ENCODE data around the gene IRF2BP1.

Gene IRF2BP1

DNA sequence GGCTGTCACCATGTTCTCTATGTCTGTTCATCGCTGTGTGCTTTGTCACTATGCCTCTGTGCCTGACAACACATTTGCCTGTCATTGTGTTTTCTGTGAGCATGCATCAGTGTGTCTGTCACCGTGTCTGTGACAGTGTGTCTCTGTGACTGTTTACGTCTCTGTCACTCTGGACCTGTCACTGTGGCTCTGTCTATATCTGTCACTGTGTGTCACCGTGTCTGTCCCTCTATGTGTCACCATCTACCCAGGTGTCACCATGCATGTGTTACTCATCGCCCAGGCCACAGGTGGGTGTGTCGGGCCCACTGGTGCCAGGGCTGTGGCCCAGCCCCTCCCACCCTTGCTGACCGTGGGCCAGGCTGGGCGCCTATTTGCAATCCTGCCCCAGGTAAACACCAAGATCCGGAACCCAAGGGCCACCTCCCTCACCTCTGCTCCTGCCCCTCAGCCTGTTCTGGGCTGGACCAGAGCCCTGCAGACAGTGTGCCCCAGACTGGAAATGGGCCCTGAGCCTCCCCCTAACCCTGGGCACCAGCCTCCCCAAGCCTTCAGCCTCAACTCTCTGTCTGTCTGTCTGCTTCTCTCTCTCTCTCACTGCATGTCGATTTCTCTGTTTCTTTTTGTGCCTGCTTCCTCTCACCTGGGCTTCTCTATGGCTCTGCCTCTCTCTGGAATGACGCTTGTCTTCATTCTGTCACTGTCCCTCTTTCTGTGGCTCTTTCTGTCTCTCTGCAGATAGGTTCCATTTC is 7.7 kb downstream of the IRF2BP1 start:
- H3K27ac ChIP-seq (ENCODE audit: insufficient read depth in 1 of 2, low read depth in 1 of 2, low read length in 2 of 2, poor library complexity in 1 of 2, severe bottlenecking in 2 of 2): no peak overlapping the region
- WGBS (ENCODE audit: insufficient coverage): 64% methylated on average over 11 of the region's 11 CpGs
- no peaks in the 10 kb centered on the region for H3K36me3 ChIP-seq (ENCODE audit: control insufficient read depth in 4 of 4, insufficient read depth in 4 of 4, low read length in 3 of 4)
- POLR2A ChIA-PET: interaction anchor here (0.5 kb wide), 1 partner anchor 14 kb away, joined by 3 read pairs; the partner anchor contains the start of gene FOXA3
- H3K9me3 ChIP-seq (ENCODE audit: control extremely low read depth in 1 of 5, control insufficient read depth in 4 of 5, insufficient read depth in 2 of 5, low read depth in 1 of 5, low read length in 4 of 5): no peaks in the 10 kb centered on the region
- peak in 2 of 3 donors; percentile 41 to 53 for DNase-seq
- H3K4me1 ChIP-seq (ENCODE audit: control extremely low read depth in 1 of 4, control insufficient read depth in 4 of 4, insufficient read depth in 4 of 4, low read length in 3 of 4): peaks cover 4 to 61% (median 57%) of the 10 kb centered on the region in 4 experiments
- CTCF ChIA-PET: interaction anchor here (10.4 kb wide), 1 partner anchor 11 kb away, joined by 132 read pairs; the partner anchor contains the start of genes FOXA3 and SYMPK
- peak overlapping the region in 1 of 7 experiments; percentile 33 for H3K4me3 ChIP-seq (ENCODE audit: control insufficient read depth in 1 of 7, extremely low read depth in 1 of 7, insufficient read depth in 4 of 7, low read depth in 2 of 7, low read length in 6 of 7)
- no peaks in the 10 kb centered on the region for H3K27me3 ChIP-seq (replicated peaks in 2 of 5; ENCODE audit: control insufficient read depth in 4 of 5, insufficient read depth in 5 of 5, low read length in 4 of 5)

DNA sequence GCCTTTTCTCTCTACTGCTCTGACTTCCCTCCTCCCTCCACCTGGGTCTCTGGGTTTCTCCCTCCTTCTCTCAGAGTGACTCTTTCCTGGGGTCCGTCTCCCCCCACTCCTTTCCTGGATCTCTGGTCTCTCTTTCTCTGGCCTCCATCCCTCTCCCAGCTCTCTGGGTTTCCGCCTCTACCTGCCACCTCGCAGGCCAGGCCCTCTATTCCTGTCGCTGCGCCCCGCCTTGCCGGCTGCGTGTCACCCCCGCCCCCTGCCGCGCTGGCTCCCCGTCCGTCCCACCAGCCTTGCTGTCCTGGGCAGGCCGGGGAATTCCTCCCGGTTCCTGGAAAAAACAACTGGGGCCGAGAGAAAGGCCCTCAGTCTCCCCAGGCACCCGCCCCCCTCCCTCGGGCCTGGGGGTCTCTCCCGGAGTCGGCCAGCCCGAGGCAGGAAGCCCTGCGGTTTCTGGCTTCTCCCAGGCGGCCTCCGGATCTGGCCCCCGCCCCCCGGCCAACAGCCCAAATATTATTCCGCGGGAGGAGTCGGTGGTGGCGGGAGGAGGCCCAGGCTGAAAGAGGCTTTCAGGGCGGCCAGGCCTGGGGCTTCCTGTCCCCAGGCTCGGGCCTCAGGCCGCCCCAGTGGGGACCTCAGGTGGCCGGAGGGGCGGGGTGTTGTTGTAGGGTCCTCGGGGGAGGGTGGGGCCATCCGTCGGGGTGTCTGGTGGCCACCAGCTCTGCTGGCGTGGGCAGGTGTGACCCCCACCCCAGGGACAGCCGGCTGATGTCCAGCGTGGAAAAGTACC is 9.3 kb downstream of the IRF2BP1 start:
- no peaks in the 10 kb centered on the region for H3K36me3 ChIP-seq (ENCODE audit: control insufficient read depth in 4 of 4, insufficient read depth in 4 of 4, low read length in 3 of 4)
- POLR2A ChIA-PET: no interaction called here
- peaks cover 4 to 50% (median 46%) of the 10 kb centered on the region in 4 experiments for H3K4me1 ChIP-seq (ENCODE audit: control extremely low read depth in 1 of 4, control insufficient read depth in 4 of 4, insufficient read depth in 4 of 4, low read length in 3 of 4)
- peak in 2 of 3 donors; percentile 51 to 71 for DNase-seq
- CTCF ChIA-PET: interaction anchor here (1.9 kb wide), 1 partner anchor 12 kb away, joined by 4 read pairs; the partner anchor contains the start of gene FOXA3
- no peaks in the 10 kb centered on the region for H3K27me3 ChIP-seq (replicated peaks in 2 of 5; ENCODE audit: control insufficient read depth in 4 of 5, insufficient read depth in 5 of 5, low read length in 4 of 5)
- H3K9me3 ChIP-seq (ENCODE audit: control extremely low read depth in 1 of 5, control insufficient read depth in 4 of 5, insufficient read depth in 2 of 5, low read depth in 1 of 5, low read length in 4 of 5): no peaks in the 10 kb centered on the region
- H3K4me3 ChIP-seq (ENCODE audit: control insufficient read depth in 1 of 7, extremely low read depth in 1 of 7, insufficient read depth in 4 of 7, low read depth in 2 of 7, low read length in 6 of 7): peak overlapping the region; percentile 1 to 70 (median 60)
- WGBS (ENCODE audit: insufficient coverage): 0% methylated on average over 21 of the region's 41 CpGs
- H3K27ac ChIP-seq (ENCODE audit: insufficient read depth in 1 of 2, low read depth in 1 of 2, low read length in 2 of 2, poor library complexity in 1 of 2, severe bottlenecking in 2 of 2): no peak overlapping the region

DNA sequence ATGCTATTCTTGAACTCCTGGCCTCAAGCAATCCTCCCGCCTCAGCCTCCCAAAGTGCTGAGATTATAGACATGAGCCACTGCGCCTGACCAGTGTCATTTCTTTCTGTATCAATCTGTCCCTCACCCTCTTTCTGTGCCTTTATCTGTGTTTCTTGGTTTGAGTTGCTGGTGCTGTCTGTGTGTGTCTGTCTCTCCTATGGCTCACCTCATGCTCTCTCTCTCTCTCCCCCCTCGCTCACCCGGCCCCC is 9.9 kb downstream of the IRF2BP1 start:
- no peaks in the 10 kb centered on the region for H3K9me3 ChIP-seq (ENCODE audit: control extremely low read depth in 1 of 5, control insufficient read depth in 4 of 5, insufficient read depth in 2 of 5, low read depth in 1 of 5, low read length in 4 of 5)
- H3K4me3 ChIP-seq (ENCODE audit: control insufficient read depth in 1 of 7, extremely low read depth in 1 of 7, insufficient read depth in 4 of 7, low read depth in 2 of 7, low read length in 6 of 7): peak overlapping the region in 5 of 7 experiments; percentile 30 to 70 (median 60)
- no peaks in the 10 kb centered on the region for H3K36me3 ChIP-seq (ENCODE audit: control insufficient read depth in 4 of 4, insufficient read depth in 4 of 4, low read length in 3 of 4)
- H3K27me3 ChIP-seq (replicated peaks in 2 of 5; ENCODE audit: control insufficient read depth in 4 of 5, insufficient read depth in 5 of 5, low read length in 4 of 5): no peaks in the 10 kb centered on the region
- CTCF ChIA-PET: interaction anchor here (1.9 kb wide), 1 partner anchor 11 kb away, joined by 4 read pairs; the partner anchor contains the start of gene FOXA3
- peaks cover 4 to 50% (median 46%) of the 10 kb centered on the region in 4 experiments for H3K4me1 ChIP-seq (ENCODE audit: control extremely low read depth in 1 of 4, control insufficient read depth in 4 of 4, insufficient read depth in 4 of 4, low read length in 3 of 4)
- no peak for DNase-seq
- 33% methylated on average over 3 of the region's 4 CpGs for WGBS (ENCODE audit: insufficient coverage)
- POLR2A ChIA-PET: no interaction called here
- H3K27ac ChIP-seq (ENCODE audit: insufficient read depth in 1 of 2, low read depth in 1 of 2, low read length in 2 of 2, poor library complexity in 1 of 2, severe bottlenecking in 2 of 2): no peak overlapping the region

DNA sequence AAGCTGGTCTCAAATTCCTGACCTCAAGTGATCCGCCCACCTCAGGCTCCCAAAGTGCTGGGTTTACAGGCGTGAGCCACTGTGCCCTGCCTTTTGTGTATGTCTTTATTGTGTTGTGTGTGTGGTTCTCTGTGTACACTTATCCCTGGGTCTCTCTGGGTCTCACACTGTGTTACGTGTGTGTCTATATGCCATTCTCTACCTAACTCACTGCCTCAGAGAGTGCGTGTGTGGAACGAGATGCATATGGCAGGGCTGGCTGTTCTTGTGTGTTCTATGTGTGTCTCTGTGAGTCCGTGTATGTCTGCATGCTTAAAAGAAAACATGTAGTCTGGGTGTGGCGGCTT is 11.3 kb downstream of the IRF2BP1 start:
- no peak overlapping the region for H3K27ac ChIP-seq (ENCODE audit: insufficient read depth in 1 of 2, low read depth in 1 of 2, low read length in 2 of 2, poor library complexity in 1 of 2, severe bottlenecking in 2 of 2)
- no peaks in the 10 kb centered on the region for H3K9me3 ChIP-seq (ENCODE audit: control extremely low read depth in 1 of 5, control insufficient read depth in 4 of 5, insufficient read depth in 2 of 5, low read depth in 1 of 5, low read length in 4 of 5)
- peaks cover 4 to 46% (median 44%) of the 10 kb centered on the region in 4 experiments for H3K4me1 ChIP-seq (ENCODE audit: control extremely low read depth in 1 of 4, control insufficient read depth in 4 of 4, insufficient read depth in 4 of 4, low read length in 3 of 4)
- no peak overlapping the region for H3K4me3 ChIP-seq (ENCODE audit: control insufficient read depth in 1 of 7, extremely low read depth in 1 of 7, insufficient read depth in 4 of 7, low read depth in 2 of 7, low read length in 6 of 7)
- WGBS (ENCODE audit: insufficient coverage): 100% methylated on average over 5 of the region's 7 CpGs
- H3K27me3 ChIP-seq (replicated peaks in 2 of 5; ENCODE audit: control insufficient read depth in 4 of 5, insufficient read depth in 5 of 5, low read length in 4 of 5): no peaks in the 10 kb centered on the region
- no peaks in the 10 kb centered on the region for H3K36me3 ChIP-seq (ENCODE audit: control insufficient read depth in 4 of 4, insufficient read depth in 4 of 4, low read length in 3 of 4)
- ChIA-PET CTCF (interaction anchor here (1.1 to 1.3 kb wide), 2 partner anchors 8 to 11 kb away, joined by 3 to 4 read pairs; no protein-coding TSS in a partner anchor), POLR2A (no interaction called here)
- DNase-seq: no peak

DNA sequence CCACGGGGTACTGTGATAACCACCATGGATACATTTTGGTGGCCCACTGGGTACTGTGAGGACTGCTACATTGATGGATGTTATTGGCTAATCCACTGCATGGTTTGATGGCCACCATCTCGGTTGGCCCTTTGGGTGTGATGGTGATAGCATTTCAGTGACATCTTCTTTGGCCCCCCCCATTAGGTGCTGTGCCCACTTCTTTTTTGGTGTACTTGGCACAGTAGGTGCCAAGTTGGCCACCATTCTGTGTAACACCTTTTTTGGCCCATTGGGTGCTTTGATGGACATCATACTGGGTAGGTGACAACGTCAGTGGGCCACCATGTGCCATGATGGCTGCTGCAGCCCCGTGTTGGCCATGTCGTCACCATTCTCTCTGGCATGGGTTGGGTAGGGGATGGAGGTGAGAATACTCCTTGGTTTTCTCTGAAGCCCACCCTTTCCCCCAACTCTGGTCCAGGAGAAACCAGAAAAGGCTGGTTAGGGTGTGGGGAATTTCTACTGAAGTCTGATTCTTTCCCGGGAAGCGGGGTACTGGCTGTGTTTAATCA is 12.6 kb downstream of the IRF2BP1 start:
- ChIA-PET POLR2A (no interaction called here), CTCF (interaction anchor here (1.1 kb wide), 1 partner anchor 10 kb away, joined by 3 read pairs; no protein-coding TSS in a partner anchor)
- no peak overlapping the region for H3K27ac ChIP-seq (ENCODE audit: insufficient read depth in 1 of 2, low read depth in 1 of 2, low read length in 2 of 2, poor library complexity in 1 of 2, severe bottlenecking in 2 of 2)
- WGBS (ENCODE audit: insufficient coverage): 100% methylated on average over 3 of the region's 7 CpGs
- H3K4me1 ChIP-seq (ENCODE audit: control extremely low read depth in 1 of 4, control insufficient read depth in 4 of 4, insufficient read depth in 4 of 4, low read length in 3 of 4): peaks cover 4 to 33% (median 33%) of the 10 kb centered on the region in 4 experiments
- H3K9me3 ChIP-seq (ENCODE audit: control extremely low read depth in 1 of 5, control insufficient read depth in 4 of 5, insufficient read depth in 2 of 5, low read depth in 1 of 5, low read length in 4 of 5): no peaks in the 10 kb centered on the region
- H3K36me3 ChIP-seq (ENCODE audit: control insufficient read depth in 4 of 4, insufficient read depth in 4 of 4, low read length in 3 of 4): no peaks in the 10 kb centered on the region
- DNase-seq: no peak
- H3K27me3 ChIP-seq (replicated peaks in 2 of 5; ENCODE audit: control insufficient read depth in 4 of 5, insufficient read depth in 5 of 5, low read length in 4 of 5): no peaks in the 10 kb centered on the region
- H3K4me3 ChIP-seq (ENCODE audit: control insufficient read depth in 1 of 7, extremely low read depth in 1 of 7, insufficient read depth in 4 of 7, low read depth in 2 of 7, low read length in 6 of 7): no peak overlapping the region

DNA sequence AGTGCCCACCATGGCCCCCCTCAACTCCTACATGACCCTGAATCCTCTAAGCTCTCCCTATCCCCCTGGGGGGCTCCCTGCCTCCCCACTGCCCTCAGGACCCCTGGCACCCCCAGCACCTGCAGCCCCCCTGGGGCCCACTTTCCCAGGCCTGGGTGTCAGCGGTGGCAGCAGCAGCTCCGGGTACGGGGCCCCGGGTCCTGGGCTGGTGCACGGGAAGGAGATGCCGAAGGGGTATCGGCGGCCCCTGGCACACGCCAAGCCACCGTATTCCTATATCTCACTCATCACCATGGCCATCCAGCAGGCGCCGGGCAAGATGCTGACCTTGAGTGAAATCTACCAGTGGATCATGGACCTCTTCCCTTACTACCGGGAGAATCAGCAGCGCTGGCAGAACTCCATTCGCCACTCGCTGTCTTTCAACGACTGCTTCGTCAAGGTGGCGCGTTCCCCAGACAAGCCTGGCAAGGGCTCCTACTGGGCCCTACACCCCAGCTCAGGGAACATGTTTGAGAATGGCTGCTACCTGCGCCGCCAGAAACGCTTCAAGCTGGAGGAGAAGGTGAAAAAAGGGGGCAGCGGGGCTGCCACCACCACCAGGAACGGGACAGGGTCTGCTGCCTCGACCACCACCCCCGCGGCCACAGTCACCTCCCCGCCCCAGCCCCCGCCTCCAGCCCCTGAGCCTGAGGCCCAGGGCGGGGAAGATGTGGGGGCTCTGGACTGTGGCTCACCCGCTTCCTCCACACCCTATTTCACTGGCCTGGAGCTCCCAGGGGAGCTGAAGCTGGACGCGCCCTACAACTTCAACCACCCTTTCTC is 13.6 kb downstream of the IRF2BP1 start:
- H3K4me1 ChIP-seq (ENCODE audit: control extremely low read depth in 1 of 4, control insufficient read depth in 4 of 4, insufficient read depth in 4 of 4, low read length in 3 of 4): peaks cover 4 to 23% (median 23%) of the 10 kb centered on the region in 4 experiments
- no peaks in the 10 kb centered on the region for H3K27me3 ChIP-seq (replicated peaks in 2 of 5; ENCODE audit: control insufficient read depth in 4 of 5, insufficient read depth in 5 of 5, low read length in 4 of 5)
- no peak overlapping the region for H3K4me3 ChIP-seq (ENCODE audit: control insufficient read depth in 1 of 7, extremely low read depth in 1 of 7, insufficient read depth in 4 of 7, low read depth in 2 of 7, low read length in 6 of 7)
- ChIA-PET CTCF (interaction anchor here (9.8 kb wide), 1 partner anchor 11 kb away, joined by 132 read pairs; the partner anchor contains the start of gene IRF2BP1), POLR2A (no interaction called here)
- no peaks in the 10 kb centered on the region for H3K36me3 ChIP-seq (ENCODE audit: control insufficient read depth in 4 of 4, insufficient read depth in 4 of 4, low read length in 3 of 4)
- no peaks in the 10 kb centered on the region for H3K9me3 ChIP-seq (ENCODE audit: control extremely low read depth in 1 of 5, control insufficient read depth in 4 of 5, insufficient read depth in 2 of 5, low read depth in 1 of 5, low read length in 4 of 5)
- DNase-seq: no peak
- 96% methylated on average over 22 of the region's 34 CpGs for WGBS (ENCODE audit: insufficient coverage)
- no peak overlapping the region for H3K27ac ChIP-seq (ENCODE audit: insufficient read depth in 1 of 2, low read depth in 1 of 2, low read length in 2 of 2, poor library complexity in 1 of 2, severe bottlenecking in 2 of 2)

All from common myeloid progenitor, CD34-positive (primary cell).